Erythroblast (primary cell): ENCODE measurements around the gene PWWP2B.

Experiments
- GATA1 ChIP-seq: IDR thresholded peaks from 2 replicates; pipeline ENCODE4 v1.6.1; 2011; ENCODE audit warnings: low read depth, mild to moderate bottlenecking, control low read depth, low read length, moderate library complexity
- POLR2A ChIP-seq: IDR thresholded peaks from 2 replicates; pipeline ENCODE4 v1.6.1; 2011; ENCODE audit warnings: mild to moderate bottlenecking, low read length

DNA sequence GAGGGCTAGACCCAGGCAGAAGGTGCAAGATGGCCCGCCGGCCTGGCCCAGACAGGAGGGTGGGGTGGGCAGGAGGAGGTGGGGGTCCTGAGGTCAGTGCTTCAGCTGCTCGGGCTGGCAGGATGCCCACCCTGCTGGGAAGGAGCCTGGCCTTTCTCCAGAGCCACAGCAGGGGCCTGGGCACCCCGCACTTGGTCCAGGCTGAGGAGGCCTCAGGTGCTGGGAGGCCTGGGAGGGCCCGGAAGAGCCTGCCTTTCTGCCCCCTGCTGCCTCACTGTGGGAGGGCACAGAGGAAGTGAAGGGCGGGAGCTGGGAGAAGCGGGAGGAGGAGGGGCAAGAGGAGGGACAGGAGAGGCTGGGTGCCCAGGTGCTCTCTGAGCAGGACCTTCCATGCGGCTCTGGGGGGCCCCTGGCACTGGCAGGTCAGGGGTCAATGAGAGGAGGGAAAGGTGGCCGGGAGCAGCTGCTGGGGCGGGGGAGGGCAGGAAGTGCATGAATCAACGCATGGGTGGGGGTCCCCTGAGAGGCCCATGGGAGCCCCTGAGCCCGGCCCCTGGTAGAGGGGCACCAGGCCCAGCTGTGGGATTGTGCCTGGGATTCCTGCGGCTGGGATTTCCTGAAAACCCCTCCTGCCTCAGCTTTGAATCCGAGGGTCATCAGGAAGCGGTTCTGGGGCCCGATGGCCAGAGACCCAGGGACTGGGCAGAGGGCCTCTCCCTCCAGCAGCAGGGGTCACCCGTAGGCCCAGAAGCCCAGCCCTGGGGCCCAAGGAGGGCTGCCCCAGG lies 49.9 kb downstream of the PWWP2B start:
- TF ChIP-seq POLR2A, result no peak
- TF ChIP-seq GATA1, result no peak
